Measurements from ENCODE around the gene MNAT1.

Gene MNAT1

DNA sequence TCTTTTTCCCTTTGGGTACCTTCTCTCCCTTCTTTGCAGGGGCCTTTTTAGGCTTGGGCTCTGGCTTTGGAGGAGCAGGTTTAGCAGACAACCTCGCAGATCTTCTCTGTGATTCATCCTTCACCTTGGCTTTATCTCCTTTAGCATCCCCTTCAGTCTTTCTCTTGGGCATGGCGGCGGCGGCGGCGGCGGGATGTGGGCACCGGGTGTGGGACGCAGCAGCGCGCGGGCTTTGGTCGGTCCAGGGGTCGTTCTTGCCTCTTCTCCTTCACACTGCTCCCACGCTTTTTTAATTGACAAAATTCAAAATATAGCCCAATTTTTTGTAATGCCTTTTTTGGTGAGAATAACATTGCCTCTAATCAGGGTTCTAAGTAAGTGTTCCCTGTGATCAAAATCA lies 237.7 kb downstream of the MNAT1 start:
- DNase-seq: no peak

GRCh38 chr14:60973070-60973469 lies 238.5 kb downstream of the MNAT1 start:
- DNase-seq: no peak

DNA sequence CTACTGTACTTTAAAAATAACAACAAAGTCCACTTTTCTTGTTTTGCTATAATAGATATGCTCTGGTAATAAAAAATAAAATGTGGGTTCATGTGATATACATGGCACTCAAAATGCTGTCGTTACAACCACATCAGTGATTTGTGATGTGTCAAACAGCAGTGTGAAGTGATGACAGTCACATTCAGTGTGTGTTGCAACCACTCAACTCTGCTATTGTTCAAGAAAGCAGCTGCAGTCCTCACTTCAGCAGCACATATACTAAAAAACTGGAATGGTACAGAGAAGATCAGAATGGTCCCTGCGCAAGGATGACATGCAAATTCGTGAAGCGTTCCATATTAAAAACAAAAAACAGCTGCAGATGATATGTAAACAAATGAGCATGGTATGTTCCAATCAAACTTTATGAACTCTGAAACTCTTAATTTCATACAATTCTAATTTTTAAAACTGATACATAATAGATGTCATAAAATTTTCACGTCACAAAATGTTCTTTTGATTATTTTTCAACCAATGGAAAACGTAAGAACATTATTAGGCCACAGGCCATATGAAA lies 239.6 kb downstream of the MNAT1 start:
- DNase-seq: no peak

DNA sequence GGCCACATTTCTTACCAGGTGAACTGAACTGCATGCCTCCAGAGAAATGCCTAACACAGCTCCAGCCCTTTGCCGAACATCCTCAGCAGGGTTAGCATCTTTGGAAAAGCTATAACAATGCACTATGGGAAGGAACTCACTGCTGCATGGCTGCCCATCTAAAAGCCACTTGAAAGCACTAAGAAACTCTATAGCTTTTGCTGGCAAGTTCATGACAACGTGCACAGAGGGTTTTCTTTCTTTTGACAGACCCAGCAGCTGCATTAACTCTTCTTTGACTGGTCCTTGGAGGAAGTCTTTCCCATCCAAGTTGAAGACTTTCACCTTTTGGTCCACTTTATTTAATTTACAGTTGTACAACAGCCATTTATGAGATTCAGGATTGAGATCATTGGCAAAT lies 241.0 kb downstream of the MNAT1 start:
- no peak for DNase-seq

DNA sequence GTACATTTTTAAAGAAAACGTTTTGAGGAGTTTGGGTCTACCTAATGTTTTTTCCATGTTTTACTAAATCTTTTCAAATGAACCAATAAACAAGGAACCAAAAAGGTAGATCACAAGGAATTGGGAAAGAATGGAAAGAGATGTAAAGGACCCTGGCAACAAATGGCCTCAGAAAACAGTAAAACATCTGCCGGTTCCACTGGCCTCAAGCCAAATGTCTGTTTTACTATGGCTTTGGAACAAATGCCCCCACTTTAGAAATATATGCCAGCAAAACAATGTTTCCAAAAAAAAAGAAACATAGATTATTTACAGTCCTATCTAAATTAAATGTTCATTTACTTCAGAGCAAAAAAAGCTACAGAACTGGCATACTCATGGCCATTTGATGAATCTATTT lies 243.3 kb downstream of the MNAT1 start:
- DNase-seq: no peak

- DNase-seq: peak; percentile 54
These were observed 246.5 kb downstream of the MNAT1 start, which contains the start of the genes SLC38A6 and TRMT5 for GRCh38 chr14:60980811-60981632. Gene SLC38A6 (plus strand): TSS chr14:60981245. CDS start chr14:60981278, 33 bp downstream. Gene TRMT5 (minus strand): TSS chr14:60981079. CDS start chr14:60980973, 106 bp downstream.

DNA sequence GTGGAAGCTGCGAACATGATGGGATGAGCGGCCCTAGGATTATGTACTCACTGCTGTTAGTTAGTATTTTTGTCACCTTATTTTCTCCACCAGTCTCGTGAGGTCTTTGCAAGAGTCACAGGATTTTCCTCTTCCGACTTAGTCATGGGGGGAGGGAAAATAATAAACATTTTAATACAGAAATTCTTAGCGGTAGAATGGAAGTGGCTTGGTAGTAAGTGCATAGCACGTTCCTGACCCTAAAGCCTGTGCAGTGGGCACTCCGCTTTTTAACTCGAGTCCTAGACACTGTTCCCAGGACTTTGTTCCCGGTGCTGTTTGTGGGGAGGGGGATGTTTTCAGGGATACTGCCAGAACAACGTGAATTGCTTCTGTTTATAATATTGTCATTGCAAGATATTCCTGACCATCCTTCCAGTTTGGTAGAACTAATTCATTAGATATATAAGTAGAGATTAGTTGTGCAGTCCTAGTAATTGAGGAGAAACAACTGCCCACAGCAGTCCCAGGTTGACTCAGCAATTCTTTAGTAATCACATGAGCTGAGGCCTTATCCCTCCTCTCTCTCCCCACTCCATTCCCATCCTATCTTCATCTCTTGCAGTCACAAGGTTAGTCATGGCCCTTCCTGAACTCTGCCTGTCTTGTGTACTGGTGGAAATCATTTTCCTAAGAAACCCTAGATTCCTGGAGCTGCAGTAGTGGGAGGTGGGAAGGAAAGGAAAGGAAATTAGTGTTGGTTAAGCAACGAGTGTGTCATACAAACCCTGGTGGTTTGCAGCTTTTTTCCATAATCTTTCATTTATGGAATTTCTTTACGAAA lies 247.3 kb downstream of the MNAT1 start:
- DNase-seq: no peak

GRCh38 chr14:60984196-60984595 lies 249.6 kb downstream of the MNAT1 start:
- no peak for DNase-seq

- DNase-seq: no peak
These were observed 251.9 kb downstream of the MNAT1 start for GRCh38 chr14:60986500-60986899.

DNA sequence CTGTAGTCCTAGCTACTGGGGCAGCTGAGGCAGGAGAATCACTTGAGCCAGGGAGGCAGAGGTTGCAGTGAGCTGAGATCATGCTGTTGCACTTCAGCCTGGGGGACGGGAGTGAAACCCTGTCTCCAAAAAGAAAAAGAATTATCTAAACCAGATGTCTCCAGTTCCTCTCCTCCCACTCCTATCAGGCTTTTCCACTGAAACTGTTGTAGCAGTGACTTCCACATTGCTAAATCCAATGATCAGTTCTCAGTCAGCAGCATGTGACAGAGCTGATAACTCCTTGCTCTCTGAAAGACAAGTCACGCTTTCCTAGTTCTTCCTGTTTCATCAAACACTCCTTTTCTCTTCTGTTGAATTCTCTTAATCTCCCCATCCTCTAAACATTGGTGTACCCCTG lies 255.0 kb downstream of the MNAT1 start:
- no peak for DNase-seq

- no peak for DNase-seq
These were observed 264.1 kb downstream of the MNAT1 start for GRCh38 chr14:60998617-60999016.

GRCh38 chr14:60999536-60999935 lies 265.0 kb downstream of the MNAT1 start:
- DNase-seq: no peak

- no peak for DNase-seq
These were observed 269.0 kb downstream of the MNAT1 start for GRCh38 chr14:61003571-61003970.

DNA sequence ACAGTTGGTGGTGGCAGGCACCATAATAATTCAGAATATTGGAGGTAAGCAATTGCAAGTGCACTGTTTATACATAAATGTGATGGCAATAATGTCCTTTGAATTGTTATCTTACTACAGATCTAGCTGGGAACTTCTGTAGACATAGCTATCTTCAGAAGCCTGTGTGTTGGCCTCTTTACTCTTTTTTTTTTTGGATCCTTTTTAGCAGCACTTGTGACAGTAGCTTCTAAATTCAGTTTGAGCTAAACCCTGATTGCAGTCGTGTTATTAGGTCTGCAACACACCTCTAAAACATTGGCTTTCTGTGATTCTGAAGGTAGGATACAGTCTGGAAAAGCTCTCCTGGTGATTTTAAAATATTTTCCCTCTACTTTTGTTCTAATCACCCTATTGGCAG lies 285.0 kb downstream of the MNAT1 start:
- no peak for DNase-seq

All from GOT3 (cell line).